Adrenal gland (tissue), 12 donors: ENCODE data around the gene KCND1. TPM values are rescaled to one million over a fixed set of nuclear protein-coding genes. Genes with fewer than 3 reads are reported as not detected.

ENCODE experiments used
- DNase-seq, 7 donors: peaks; one replicate each; pipeline ENCODE4 v3.0.0-alpha.2; 2019 to 2020
- H3K27ac ChIP-seq, 5 donors: fragments of 200-600 bp; sonication (generic) in 4 of 5; 1 replicate in 3 of 5; 2 replicates in 2 of 5; pipeline versions ENCODE4 v1.5.1 to v1.8.0; 2016 to 2020; ENCODE audit warnings: mild to moderate bottlenecking in 1 of 5
- H3K27me3 ChIP-seq: fragments of 200-600 bp; 2 replicates; pipeline ENCODE4 v1.8.0; 2021
- H3K36me3 ChIP-seq, 2 donors: fragments of 200-600 bp; replicated peaks in 1 of 2; 1 replicate in 1 of 2; 2 replicates in 1 of 2; pipeline versions ENCODE4 v1.5.1 to v1.8.0; 2018 to 2022
- H3K4me1 ChIP-seq, 2 donors: fragments of 200-600 bp; replicated peaks in 1 of 2; 1 replicate in 1 of 2; 2 replicates in 1 of 2; pipeline versions ENCODE4 v1.5.1 to v1.8.0; 2018 to 2021
- H3K4me3 ChIP-seq, 4 donors: fragments of 200-600 bp; sonication (generic) in 3 of 4; one replicate each; pipeline ENCODE4 v1.5.1; 2016 to 2018
- H3K9me3 ChIP-seq, 3 donors: fragments of 200-600 bp; sonication (generic) in 1 of 3; replicated peaks in 1 of 3; 1 replicate in 2 of 3; 2 replicates in 1 of 3; pipeline versions ENCODE4 v1.5.1 to v1.8.0; 2016 to 2021
- POLR2A ChIP-seq, 2 donors: fragments of 450-650 bp; IDR thresholded peaks; one replicate each; pipeline ENCODE4 v1.6.1; 2017; ENCODE audit warnings: antibody characterized with exemption in 2 of 2, mild to moderate bottlenecking in 2 of 2, moderate library complexity in 1 of 2
- WGBS, 4 donors: extraction: QIAGEN DNeasy Blood & Tissue Kit in 2 of 4; methylation state at CpG; one replicate each; pipeline versions ENCODE4 v1.1.5 to v1.1.7; 2013 to 2017; 5-methylcytosine and 5-hydroxymethylcytosine counted together
- intact Hi-C, 2 donors: fragments of 100-400 bp; cut with DNase I; formaldehyde crosslinking; loops; one replicate each; pipeline versions ENCODE4 v1.14.1 to v1.15.0; 2022 to 2023
- polyA plus RNA-seq, 3 donors: library from polyadenylated mRNA; stranded (reverse); fragments of 200-250 nt in 2 of 3; fragments of 350-450 nt in 1 of 3; fragmentation: Illumina TruSeq in 1 of 3; extraction: RNeasy Lipid Tissue Mini Kit (QIAGEN cat#74804) in 1 of 3; gene quantifications; one replicate each; pipeline ENCODE4 v1.2.3, GENCODE V29; 2013 to 2014
- total RNA-seq, 9 donors: library from RNA; depleted of rRNA in 4 of 9; stranded (reverse); fragments of >200 nt in 4 of 9; fragments of 120-200 nt in 1 of 9; fragmentation: NEBNext Ultra II Directional in 1 of 9; extraction: Animal tissue kit (Norgen Biotek cat#: 25700) in 1 of 9; gene quantifications; one replicate each; pipeline versions ENCODE4 v1.1.0 to v1.2.4, GENCODE V29; 2013 to 2023
- TF ChIP-seq, protein P1 (sequence below), 6 experiments: fragments of 450-650 bp in 4 of 6; fragments of 200-600 bp in 2 of 6; sonication (generic) in 1 of 6; IDR thresholded peaks; 1 replicate in 5 of 6; 2 replicates in 1 of 6; pipeline versions ENCODE4 v1.5.1 to v1.8.0; 2016 to 2021; ENCODE audit warnings: antibody characterized with exemption in 6 of 6, mild to moderate bottlenecking in 2 of 6, moderate library complexity in 1 of 6
- donor health status: healthy with polysubstance abuse.
- donor health status: Bipolar disorder and iron deficiency.
- donor health status: DM: yes; HTN: yes; CAD: no.
- donor health status: DM: no; HTN: no; CAD: no.
- donor health status: DM: no; HTN: no; CAD: no.
- donor health status: DM: yes; HTN: yes; CAD: no.

KCND1 gene
- total and polyA plus RNA-seq, 12 donors = 0.22 to 2.4 (median 0.95) TPM

DNA sequence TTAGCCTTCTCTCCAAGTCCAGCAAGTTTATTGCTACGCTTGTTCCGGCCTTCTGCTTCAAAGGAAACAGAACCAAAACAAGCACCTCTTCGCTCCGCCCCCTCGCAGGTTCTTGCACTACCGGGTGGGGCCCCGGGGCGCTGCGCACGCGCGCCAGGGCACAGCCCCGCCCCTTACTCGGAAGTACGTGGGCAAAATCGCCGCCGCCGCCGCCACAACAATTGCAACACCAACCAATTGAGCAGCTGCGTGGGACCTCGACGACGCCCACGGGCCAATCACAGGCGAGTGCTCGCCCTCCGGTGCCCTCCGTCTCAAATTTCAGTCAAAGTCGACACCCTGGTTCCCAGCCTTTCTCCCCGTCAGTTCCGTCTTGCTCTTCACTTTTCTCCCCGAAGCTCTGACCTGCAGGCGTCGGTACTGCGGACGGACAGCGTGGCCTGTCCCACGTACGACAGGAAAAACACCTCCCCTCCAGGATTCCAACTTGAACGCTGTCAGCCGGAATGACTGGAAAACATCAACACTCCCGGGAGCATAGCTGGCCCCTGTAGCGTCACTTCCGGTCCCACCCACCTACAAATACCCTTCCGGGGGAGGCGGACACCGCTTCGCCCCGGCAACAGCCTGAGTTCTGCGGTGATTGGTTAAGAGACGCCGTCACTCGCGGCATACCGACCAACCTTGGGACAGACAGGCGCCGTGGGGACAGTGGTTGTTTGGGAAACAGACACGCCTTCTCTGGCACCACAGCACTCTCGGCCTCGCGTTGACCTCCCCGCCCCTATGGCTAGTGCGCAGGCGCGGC lies 13.6 kb downstream of the KCND1 start:
- TF ChIP-seq POLR2A (IDR thresholded peaks at IDR 0.05) = peak; percentile 70 to 76
- TF ChIP-seq, protein P1, sequence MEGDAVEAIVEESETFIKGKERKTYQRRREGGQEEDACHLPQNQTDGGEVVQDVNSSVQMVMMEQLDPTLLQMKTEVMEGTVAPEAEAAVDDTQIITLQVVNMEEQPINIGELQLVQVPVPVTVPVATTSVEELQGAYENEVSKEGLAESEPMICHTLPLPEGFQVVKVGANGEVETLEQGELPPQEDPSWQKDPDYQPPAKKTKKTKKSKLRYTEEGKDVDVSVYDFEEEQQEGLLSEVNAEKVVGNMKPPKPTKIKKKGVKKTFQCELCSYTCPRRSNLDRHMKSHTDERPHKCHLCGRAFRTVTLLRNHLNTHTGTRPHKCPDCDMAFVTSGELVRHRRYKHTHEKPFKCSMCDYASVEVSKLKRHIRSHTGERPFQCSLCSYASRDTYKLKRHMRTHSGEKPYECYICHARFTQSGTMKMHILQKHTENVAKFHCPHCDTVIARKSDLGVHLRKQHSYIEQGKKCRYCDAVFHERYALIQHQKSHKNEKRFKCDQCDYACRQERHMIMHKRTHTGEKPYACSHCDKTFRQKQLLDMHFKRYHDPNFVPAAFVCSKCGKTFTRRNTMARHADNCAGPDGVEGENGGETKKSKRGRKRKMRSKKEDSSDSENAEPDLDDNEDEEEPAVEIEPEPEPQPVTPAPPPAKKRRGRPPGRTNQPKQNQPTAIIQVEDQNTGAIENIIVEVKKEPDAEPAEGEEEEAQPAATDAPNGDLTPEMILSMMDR (IDR thresholded peaks at IDR 0.05) = no peak
- 0 to 47% (median 19%) methylated on average over 31 to 66 of the region's 66 CpGs for WGBS, 4 donors
- Histone ChIP-seq H3K27me3 (no peaks in the 10 kb centered on the region), H3K4me3 (peak overlapping the region in 3 of 4 donors; percentile 24 to 75 (median 38)), H3K9me3 (no peaks in the 10 kb centered on the region), H3K4me1 (peaks cover 6 to 17% of the 10 kb centered on the region in 2 donors), H3K27ac (peak overlapping the region; percentile 85 to 99 (median 95)), H3K36me3 (no peaks in the 10 kb centered on the region)
- DNase-seq = peak; percentile 93 to 99 (median 97)
- intact Hi-C loops = no loop called here

GRCh38 chrX:48957477-48957826 lies 14.2 kb downstream of the KCND1 start, which contains the start of gene OTUD5:
OTUD5 (minus strand) TSS chrX:48957607; CDS start chrX:48957570, 37 bp downstream.
- intact Hi-C loops = no loop called here
- TF ChIP-seq, protein P1 (IDR thresholded peaks at IDR 0.05) = no peak
- peak in 1 of 2 donors; percentile 10 for TF ChIP-seq POLR2A (IDR thresholded peaks at IDR 0.05)
- Histone ChIP-seq H3K27ac (peak within 1 kb of the TSS; percentile 85 to 99 (median 95)), H3K4me1 (peaks cover 6 to 17% of the 10 kb centered on the region in 2 donors), H3K4me3 (peak within 1 kb of the TSS; percentile 24 to 75 (median 50)), H3K27me3 (no peaks in the 10 kb centered on the region), H3K36me3 (no peaks in the 10 kb centered on the region), H3K9me3 (no peaks in the 10 kb centered on the region)
- whole genome bisulfite sequencing, 4 donors = 1 to 62% (median 28%) methylated on average over 25 to 52 of the region's 53 CpGs; no CpG with 5 or more reads in 1 of the 4 donors
- peak in 3 of 7 donors; percentile 59 to 67 (median 61) for DNase-seq

GRCh38 chrX:48956728-48957414 lies 14.8 kb downstream of the KCND1 start:
- Histone ChIP-seq H3K4me1 (peaks cover 6 to 17% of the 10 kb centered on the region in 2 donors), H3K27me3 (no peaks in the 10 kb centered on the region), H3K9me3 (no peaks in the 10 kb centered on the region), H3K36me3 (no peaks in the 10 kb centered on the region), H3K27ac (peak overlapping the region in 4 of 5 donors; percentile 44 to 99 (median 92)), H3K4me3 (peak overlapping the region; percentile 13 to 75 (median 43))
- DNase-seq = peak; percentile 29 to 58 (median 43)
- TF ChIP-seq, protein P1 (IDR thresholded peaks at IDR 0.05) = no peak
- peak in 1 of 2 donors; percentile 31 for TF ChIP-seq POLR2A (IDR thresholded peaks at IDR 0.05)
- WGBS, 4 donors = 0 to 32% (median 15%) methylated on average over 6 to 61 of the region's 61 CpGs
- intact Hi-C loops = no loop called here

DNA sequence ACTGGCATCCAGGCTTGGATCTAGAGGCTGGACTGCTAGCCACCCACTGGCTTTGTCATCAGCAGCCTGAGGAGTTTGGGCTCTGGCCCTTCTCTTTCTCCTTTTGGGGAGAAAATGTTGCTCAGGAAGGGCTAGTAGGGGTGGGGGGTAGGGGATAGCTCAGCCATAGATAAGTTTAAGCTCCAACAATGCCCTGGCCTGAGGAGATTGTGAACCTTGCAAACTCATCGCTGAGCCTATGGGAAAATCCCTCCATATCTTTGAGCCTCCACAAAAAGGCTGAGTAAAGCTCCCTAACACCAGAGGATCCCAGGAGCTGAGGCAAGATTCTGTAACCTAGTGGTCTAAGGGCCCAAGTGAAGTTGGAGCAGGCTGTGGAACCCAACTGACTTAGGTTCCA lies 23.1 kb downstream of the KCND1 start:
- intact Hi-C loops = no loop called here
- H3K9me3 ChIP-seq = no peaks in the 10 kb centered on the region
- no peak overlapping the region for H3K4me3 ChIP-seq
- WGBS, 4 donors = 60 to 100% (median 96%) methylated on average over 1 of the region's 1 CpG
- DNase-seq = no peak
- H3K4me1 ChIP-seq = no peaks in the 10 kb centered on the region
- H3K27me3 ChIP-seq = no peaks in the 10 kb centered on the region
- H3K36me3 ChIP-seq = no peaks in the 10 kb centered on the region
- H3K27ac ChIP-seq = no peak overlapping the region
- TF ChIP-seq, protein P1 (IDR thresholded peaks at IDR 0.05) = no peak
- TF ChIP-seq POLR2A (IDR thresholded peaks at IDR 0.05) = no peak
